ENCODE results near the gene SLX9.
"Not testable (repeated sequence)": the region's sequence is repeated elsewhere in the genome, so short reads cannot be mapped to it uniquely, and the experiment has no call there.

Gene SLX9

GRCh38 chr21:45022348-45022675 is 82.5 kb downstream of the SLX9 start:
- no peaks in the 10 kb centered on the region for H3K36me3 ChIP-seq (ENCODE audit: insufficient read depth, low read length)
- H3K9me3 ChIP-seq (ENCODE audit: low read depth, low read length) = no peaks in the 10 kb centered on the region; the same call in 1 of the 2 replicates
- DNase-seq (ENCODE audit: low read depth, low spot score) = no peak
- no peak overlapping the region for H3K27ac ChIP-seq
- H3K4me3 ChIP-seq = no peak overlapping the region
- TF ChIP-seq FOXP2 (optimal IDR thresholded peaks at IDR 0.05; ENCODE audit: control extremely low read depth, extremely low read length, insufficient read depth) (no peak), EZH2 (IDR thresholded peaks at IDR 0.05) (no peak), POLR2AphosphoS5 (IDR thresholded peaks at IDR 0.05; ENCODE audit: borderline replicate concordance, low read depth, low read length) (no peak)
- H3K9ac ChIP-seq (ENCODE audit: insufficient read length) = no peak overlapping the region

GRCh38 chr21:45022736-45023135 is 82.9 kb downstream of the SLX9 start:
- TF ChIP-seq POLR2AphosphoS5 (IDR thresholded peaks at IDR 0.05; ENCODE audit: borderline replicate concordance, low read depth, low read length) = no peak
- TF ChIP-seq FOXP2 (optimal IDR thresholded peaks at IDR 0.05; ENCODE audit: control extremely low read depth, extremely low read length, insufficient read depth) = no peak
- TF ChIP-seq EZH2 (IDR thresholded peaks at IDR 0.05) = no peak
- Histone ChIP-seq H3K9ac (ENCODE audit: insufficient read length) (no peak overlapping the region), H3K36me3 (ENCODE audit: insufficient read depth, low read length) (no peaks in the 10 kb centered on the region), H3K9me3 (ENCODE audit: low read depth, low read length) (no peaks in the 10 kb centered on the region; the same call in 1 of the 2 replicates), H3K4me3 (no peak overlapping the region), H3K27ac (0 out of 2 replicates have a peak overlapping the region, but pooled peaks have one; percentile 36)
- DNase-seq (ENCODE audit: low read depth, low spot score) = no peak

- not testable (repeated sequence) for H3K36me3 ChIP-seq (ENCODE audit: insufficient read depth, low read length); H3K9ac ChIP-seq (ENCODE audit: insufficient read length); H3K9me3 ChIP-seq (ENCODE audit: low read depth, low read length); H3K27ac ChIP-seq; DNase-seq (ENCODE audit: low read depth, low spot score); H3K4me3 ChIP-seq
Observed at GRCh38 chr21:45024516-45024915, 84.7 kb downstream of the SLX9 start.

GRCh38 chr21:45026066-45026745 is 86.4 kb downstream of the SLX9 start:
- no peak for DNase-seq (ENCODE audit: low read depth, low spot score)
- TF ChIP-seq POLR2AphosphoS5 (IDR thresholded peaks at IDR 0.05; ENCODE audit: borderline replicate concordance, low read depth, low read length) (no peak), FOXP2 (optimal IDR thresholded peaks at IDR 0.05; ENCODE audit: control extremely low read depth, extremely low read length, insufficient read depth) (no peak), EZH2 (IDR thresholded peaks at IDR 0.05) (no peak)
- H3K9me3 ChIP-seq (ENCODE audit: low read depth, low read length) = no peaks in the 10 kb centered on the region; the same call in 1 of the 2 replicates

More at GRCh38 chr21:45026066-45026745, 86.4 kb downstream of the SLX9 start:
- no peaks in the 10 kb centered on the region for H3K36me3 ChIP-seq (ENCODE audit: insufficient read depth, low read length)
- H3K9ac ChIP-seq (ENCODE audit: insufficient read length) = no peak overlapping the region
- H3K4me3 ChIP-seq = no peak overlapping the region
- no peak overlapping the region for H3K27ac ChIP-seq

Measured in SK-N-MC (cell line).